GM18526 (cell line): ENCODE data around the gene ACER3.

Experiments
- POLR2A ChIP-seq: IDR thresholded peaks from 3 replicates; pipeline ENCODE4 v1.6.1; 2011; ENCODE audit not compliant: insufficient read length; ENCODE audit errors: extremely low read depth

Gene ACER3

DNA sequence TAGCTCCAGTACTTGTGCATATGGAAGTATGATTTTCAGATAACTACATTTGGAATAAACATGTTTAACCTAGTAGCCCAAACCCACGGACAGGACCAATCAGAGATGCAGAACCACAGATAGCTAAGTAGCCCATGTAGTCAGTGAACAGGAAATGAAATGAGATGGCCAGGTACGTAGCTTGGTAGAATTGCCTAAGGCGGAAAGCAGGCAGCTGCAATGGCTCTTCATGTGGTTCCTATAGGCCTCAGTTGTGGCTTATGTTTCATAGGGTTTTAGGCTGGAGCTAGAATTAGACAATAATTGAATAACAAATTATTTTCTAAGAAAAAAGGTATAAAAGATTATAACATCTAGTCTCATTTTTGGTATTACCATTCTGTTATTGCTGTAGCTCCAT lies 87.1 kb downstream of the ACER3 start:
- TF ChIP-seq POLR2A: no peak

DNA sequence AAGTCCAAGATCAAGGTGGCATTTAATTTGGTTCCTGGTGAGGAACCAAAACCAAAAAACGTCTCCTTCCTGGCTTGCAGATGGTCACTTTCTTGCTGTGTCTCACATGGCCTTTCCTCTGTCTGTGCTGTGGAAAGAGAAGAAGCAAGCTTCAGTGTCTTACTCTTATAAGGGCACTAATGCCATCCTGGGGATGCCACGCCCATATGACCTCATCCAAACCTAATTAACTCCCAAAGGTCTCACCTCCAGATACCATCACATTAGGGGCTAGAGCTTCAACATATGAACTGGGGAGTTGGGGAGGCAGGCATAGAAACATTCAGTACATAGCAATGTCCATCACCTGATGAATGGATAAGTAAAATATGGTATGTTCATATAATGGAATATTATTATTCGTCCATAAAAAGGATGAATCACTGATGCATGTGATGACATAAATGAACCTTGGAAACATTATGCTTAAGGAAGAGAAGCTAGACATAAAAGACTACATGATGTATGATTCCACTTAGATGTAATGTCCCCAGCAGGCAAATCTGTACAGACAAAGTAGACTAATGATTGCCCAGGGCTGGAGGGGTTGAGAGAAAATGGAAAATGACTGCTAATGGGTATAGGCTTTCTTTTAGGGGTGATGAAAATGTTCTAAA lies 94.9 kb downstream of the ACER3 start:
- TF ChIP-seq POLR2A: no peak

DNA sequence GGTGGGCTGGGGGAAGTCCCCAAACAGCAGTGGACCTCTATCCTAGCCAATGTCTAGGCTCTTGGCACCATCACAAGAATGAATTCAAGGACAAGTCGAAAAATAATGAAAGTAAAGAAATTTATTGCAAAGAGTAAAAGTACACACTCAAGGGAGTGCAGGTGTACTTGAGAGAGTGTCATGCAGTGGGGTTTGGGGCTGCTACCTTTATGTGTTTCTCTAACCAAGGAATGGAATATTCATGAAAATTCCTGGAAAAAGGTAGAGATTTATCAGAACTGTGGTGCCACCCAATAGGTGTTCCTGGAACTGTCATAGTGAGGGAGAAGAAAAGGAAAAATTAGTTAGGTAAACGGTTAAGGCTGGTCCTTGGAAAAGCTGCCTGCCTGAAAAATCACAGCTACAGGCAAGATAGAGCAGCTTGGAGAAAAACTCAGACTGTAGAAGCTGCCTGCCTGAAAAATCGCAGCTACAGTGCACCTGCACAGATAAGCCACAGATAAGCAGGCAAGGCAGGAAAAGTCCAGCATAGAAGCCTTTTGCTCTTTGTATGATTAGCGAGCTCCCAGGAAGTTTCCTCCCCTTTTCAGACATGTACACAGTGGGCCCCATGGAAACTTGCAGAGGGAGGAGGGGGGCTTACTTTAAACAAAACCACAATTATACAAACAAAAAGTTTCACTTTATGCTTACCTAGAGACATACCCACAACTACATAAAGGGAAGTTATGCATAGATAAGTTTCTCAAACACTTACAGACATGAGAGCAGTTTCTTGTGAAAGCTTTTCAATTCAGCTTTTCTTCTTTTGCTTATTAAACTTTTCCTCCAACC lies 102.1 kb downstream of the ACER3 start:
- no peak for TF ChIP-seq POLR2A

DNA sequence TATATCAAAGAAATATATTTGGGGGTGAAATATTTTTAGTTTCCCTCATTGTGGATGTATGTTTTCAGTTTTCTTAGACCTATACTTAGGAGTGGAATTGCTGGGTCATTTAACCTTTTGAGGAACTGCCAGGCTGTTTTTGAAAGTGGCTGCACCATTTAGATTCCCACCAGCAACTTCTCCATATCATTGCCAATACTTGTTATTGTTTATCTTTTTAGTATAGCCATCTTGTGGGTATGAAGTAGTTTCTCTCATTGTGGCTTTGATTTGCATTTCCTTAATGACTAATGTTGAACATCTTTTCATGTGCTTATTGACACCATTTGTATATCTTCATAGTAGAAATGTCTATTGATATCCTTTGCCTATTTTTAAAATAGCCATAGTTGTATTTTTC lies 111.3 kb downstream of the ACER3 start:
- no peak for TF ChIP-seq POLR2A

- no peak for TF ChIP-seq POLR2A
These were observed 113.6 kb downstream of the ACER3 start for GRCh38 chr11:76974179-76974891.

DNA sequence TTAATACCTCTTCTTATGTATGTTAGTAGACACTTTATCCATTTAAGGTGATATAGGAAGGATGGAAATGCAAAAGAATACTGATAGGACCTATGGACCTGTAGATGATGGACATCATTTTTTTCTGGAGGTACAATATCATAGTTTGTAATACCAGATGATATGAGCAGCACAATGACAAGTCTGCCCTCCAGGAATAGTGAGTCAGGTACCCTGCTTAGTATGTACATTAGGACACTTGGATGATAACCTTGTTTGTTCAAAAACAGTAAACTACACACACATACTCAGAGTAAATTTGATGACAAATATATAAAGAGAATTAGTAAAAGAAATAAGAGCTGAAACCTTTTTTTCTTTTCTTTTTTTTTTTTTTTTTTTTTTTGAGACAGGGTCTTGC lies 114.8 kb downstream of the ACER3 start:
- no peak for TF ChIP-seq POLR2A

DNA sequence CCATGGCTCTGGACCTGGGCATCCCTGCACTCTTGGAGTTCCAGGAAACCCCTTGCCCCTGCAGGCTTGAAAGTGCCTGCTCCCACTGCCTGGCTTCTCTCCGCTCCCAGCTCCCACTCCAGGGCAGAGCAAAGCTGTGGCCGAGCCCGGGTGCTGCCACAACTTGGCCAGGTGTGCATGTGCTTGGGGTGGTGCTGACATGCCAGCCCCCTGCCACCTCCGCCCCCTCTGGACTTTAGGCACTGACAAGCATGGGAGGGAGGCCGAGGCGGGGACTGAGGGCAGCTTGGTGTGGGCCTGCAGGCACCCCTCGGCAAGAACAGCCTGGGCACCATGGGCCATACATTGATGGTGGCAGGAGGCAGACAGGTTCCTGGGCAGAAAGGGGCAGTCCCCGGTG lies 117.1 kb downstream of the ACER3 start:
- TF ChIP-seq POLR2A: no peak

DNA sequence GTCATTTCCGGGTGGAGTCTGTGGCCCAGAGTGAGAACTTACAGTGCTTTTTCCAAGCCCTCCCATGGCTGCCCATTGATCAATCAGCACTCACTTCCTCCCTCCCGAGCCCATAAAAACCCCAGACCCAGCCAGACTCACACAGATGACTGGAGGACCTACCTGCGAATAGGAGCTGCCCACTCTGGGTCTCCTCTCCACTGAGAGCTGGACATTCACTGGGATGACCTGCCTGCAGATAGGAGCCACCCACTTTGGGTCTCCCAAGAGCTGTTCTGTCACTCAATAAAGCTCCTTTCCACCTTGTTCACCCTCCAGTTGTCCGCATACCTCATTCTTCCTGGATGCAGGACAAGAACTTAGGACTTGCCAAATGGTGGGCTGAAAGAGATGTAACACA lies 117.5 kb downstream of the ACER3 start:
- no peak for TF ChIP-seq POLR2A

- TF ChIP-seq POLR2A: no peak
These were observed 118.1 kb downstream of the ACER3 start for GRCh38 chr11:76978818-76979217.

DNA sequence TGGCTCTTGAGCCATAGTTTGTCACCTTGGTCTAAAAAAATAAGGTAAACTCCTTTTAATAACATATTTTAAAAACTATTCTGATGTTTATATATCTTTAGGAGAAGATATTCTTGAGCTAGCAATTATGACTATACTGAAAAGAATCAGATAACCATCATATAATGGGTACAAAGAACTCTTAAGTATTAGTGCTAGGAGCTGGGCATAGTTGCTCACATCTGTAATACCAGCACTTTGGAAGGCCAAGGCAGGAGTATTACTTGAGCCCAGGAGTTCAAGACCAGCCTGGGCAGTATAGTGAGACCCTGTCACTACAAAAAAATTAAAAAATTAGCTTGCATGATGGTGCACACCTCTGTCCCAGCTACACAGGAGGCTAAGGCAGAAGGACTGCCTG lies 119.5 kb downstream of the ACER3 start:
- TF ChIP-seq POLR2A: no peak

- no peak for TF ChIP-seq POLR2A
These were observed 124.0 kb downstream of the ACER3 start for GRCh38 chr11:76984743-76985142.

GRCh38 chr11:76987203-76987602 lies 126.5 kb downstream of the ACER3 start:
- no peak for TF ChIP-seq POLR2A

DNA sequence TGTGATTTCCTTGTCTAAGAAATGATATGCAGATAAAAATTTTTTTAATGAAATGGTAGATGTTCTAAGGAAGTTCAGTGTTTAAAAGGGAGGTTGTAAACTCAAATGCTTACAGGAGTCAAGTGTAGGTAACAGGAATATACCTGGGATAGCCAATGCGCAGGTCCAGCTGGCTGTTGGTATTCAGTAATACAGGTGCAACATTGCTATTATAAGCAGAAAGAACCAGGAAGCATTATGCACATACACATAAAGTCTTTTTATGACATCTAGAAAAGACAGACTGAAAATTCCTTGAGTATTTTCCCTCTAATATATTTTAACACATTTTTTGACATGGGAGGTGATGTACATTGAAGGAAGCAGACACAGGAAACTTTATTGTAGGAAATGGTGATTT lies 129.9 kb downstream of the ACER3 start:
- TF ChIP-seq POLR2A: no peak

DNA sequence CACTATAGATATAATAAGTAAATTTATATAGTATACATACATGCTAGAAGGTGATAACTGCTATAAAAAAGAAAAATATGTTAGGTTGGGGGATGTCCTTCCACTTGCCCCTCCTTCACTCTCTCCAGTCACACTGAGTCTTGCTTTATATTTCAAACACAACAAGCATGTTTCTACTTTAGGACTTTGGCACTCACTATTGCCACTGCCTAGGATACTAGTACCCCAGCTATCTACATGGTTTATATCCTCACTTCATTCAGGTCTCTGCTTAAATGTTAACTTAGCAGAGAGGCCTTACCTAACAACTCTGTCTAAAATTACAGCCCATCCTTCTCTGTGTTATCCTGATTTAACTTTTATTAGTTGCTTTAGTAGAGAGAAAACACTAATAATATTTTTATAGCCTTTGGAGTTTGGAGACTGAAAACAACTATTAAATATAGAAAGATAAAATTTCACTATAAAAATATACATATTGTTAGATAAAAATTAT lies 134.4 kb downstream of the ACER3 start:
- no peak for TF ChIP-seq POLR2A

GRCh38 chr11:76997512-76997911 lies 136.8 kb downstream of the ACER3 start:
- TF ChIP-seq POLR2A: no peak

DNA sequence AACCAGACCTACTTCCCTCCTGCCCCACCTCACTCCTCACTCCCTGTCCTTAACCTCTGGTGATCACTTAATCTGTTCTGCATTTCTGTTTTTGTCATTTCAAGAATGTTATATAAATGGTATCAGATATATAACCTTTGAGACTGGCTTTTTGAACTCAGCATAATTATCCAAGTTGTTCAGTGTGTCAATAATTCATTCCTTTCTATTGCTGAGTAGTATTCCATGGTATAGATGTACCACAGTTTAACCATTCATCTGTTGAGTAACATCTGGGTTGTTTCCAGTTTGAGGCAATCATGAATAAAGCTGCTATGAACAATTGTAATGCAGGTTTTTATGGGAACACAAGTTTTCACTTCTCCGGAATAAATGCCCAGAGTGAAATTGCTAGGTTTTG lies 138.9 kb downstream of the ACER3 start:
- TF ChIP-seq POLR2A: no peak
